PFSK-1 (cell line): ENCODE measurements around the gene UBA1.

ENCODE experiments used
- POLR2AphosphoS5 ChIP-seq: IDR thresholded peaks from 2 replicates; pipeline ENCODE4 v1.6.1; 2012; ENCODE audit warnings: low read depth, mild to moderate bottlenecking, control low read depth, low read length, moderate library complexity
- SIN3A ChIP-seq: IDR thresholded peaks from 2 replicates; pipeline ENCODE4 v1.6.1; 2012; ENCODE audit warnings: mild to moderate bottlenecking, low read length, moderate library complexity, borderline replicate concordance; ENCODE audit not compliant: insufficient read depth
- TAF1 ChIP-seq: IDR thresholded peaks from 2 replicates; pipeline ENCODE4 v1.6.1; 2012; ENCODE audit warnings: low read length, control low read depth, borderline replicate concordance; ENCODE audit not compliant: insufficient read depth
- TF ChIP-seq, protein P1 (sequence below), 2 experiments: IDR thresholded peaks; 2 replicates each; pipeline versions ENCODE4 v1.6.1 to v1.8.0; 2011 to 2012; ENCODE audit warnings: low read depth in 2 of 2, low read length in 2 of 2, control low read depth in 1 of 2, inconsistent platforms in 1 of 2, mild to moderate bottlenecking in 1 of 2, moderate library complexity in 1 of 2; ENCODE audit not compliant: insufficient read depth in 1 of 2

DNA sequence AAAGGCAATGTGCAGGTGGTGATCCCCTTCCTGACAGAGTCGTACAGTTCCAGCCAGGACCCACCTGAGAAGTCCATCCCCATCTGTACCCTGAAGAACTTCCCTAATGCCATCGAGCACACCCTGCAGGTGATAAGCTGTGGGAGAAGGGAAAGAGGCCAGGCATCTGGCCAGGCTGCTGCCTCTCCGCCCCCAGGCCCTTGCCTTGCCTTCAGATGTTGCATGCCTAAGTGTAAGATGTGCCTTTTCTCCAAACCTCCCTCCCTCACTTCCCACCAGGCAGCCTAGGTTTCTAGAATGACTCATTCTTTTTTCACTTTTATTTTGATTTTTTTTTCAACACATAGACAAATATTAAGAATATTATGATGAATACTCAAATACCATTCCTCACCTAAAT is 12.7 kb downstream of the UBA1 start:
- TF ChIP-seq, protein P1, sequence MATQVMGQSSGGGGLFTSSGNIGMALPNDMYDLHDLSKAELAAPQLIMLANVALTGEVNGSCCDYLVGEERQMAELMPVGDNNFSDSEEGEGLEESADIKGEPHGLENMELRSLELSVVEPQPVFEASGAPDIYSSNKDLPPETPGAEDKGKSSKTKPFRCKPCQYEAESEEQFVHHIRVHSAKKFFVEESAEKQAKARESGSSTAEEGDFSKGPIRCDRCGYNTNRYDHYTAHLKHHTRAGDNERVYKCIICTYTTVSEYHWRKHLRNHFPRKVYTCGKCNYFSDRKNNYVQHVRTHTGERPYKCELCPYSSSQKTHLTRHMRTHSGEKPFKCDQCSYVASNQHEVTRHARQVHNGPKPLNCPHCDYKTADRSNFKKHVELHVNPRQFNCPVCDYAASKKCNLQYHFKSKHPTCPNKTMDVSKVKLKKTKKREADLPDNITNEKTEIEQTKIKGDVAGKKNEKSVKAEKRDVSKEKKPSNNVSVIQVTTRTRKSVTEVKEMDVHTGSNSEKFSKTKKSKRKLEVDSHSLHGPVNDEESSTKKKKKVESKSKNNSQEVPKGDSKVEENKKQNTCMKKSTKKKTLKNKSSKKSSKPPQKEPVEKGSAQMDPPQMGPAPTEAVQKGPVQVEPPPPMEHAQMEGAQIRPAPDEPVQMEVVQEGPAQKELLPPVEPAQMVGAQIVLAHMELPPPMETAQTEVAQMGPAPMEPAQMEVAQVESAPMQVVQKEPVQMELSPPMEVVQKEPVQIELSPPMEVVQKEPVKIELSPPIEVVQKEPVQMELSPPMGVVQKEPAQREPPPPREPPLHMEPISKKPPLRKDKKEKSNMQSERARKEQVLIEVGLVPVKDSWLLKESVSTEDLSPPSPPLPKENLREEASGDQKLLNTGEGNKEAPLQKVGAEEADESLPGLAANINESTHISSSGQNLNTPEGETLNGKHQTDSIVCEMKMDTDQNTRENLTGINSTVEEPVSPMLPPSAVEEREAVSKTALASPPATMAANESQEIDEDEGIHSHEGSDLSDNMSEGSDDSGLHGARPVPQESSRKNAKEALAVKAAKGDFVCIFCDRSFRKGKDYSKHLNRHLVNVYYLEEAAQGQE (IDR thresholded peaks at IDR 0.05; ENCODE audit: insufficient read depth in 1 of 2, low read depth in 2 of 2, low read length in 2 of 2) = no peak
- TF ChIP-seq SIN3A = no peak
- TF ChIP-seq POLR2AphosphoS5 = no peak
- no peak for TF ChIP-seq TAF1
